Rectal smooth muscle tissue (tissue), 1 donor: Measurements from ENCODE around the gene TBC1D22A.

Experiments
- H3K27ac ChIP-seq: one replicate; pipeline ENCODE4 v1.7.0; 2013; ENCODE audit warnings: low read depth, low read length, inconsistent platforms
- H3K27me3 ChIP-seq: one replicate; pipeline ENCODE4 v1.7.0; 2013; ENCODE audit warnings: low read length; ENCODE audit not compliant: control insufficient read depth, insufficient read depth
- H3K36me3 ChIP-seq: one replicate; pipeline ENCODE4 v1.7.0; 2013; ENCODE audit warnings: low read length; ENCODE audit not compliant: control insufficient read depth, insufficient read depth
- H3K4me1 ChIP-seq: one replicate; pipeline ENCODE4 v1.7.0; 2013; ENCODE audit warnings: low read length; ENCODE audit not compliant: control insufficient read depth, insufficient read depth
- H3K4me3 ChIP-seq: one replicate; pipeline ENCODE4 v1.7.0; 2013; ENCODE audit warnings: low read length
- H3K9ac ChIP-seq: one replicate; pipeline ENCODE4 v1.7.0; 2013; ENCODE audit warnings: low read length

TBC1D22A gene

GRCh38 chr22:47172771-47173534 lies 410.5 kb downstream of the TBC1D22A start:
- H3K9ac ChIP-seq: no peak overlapping the region
- no peak overlapping the region for H3K27ac ChIP-seq
- no peak overlapping the region for H3K4me3 ChIP-seq
- H3K27me3 ChIP-seq: no peaks in the 10 kb centered on the region
- H3K4me1 ChIP-seq: no peaks in the 10 kb centered on the region
- H3K36me3 ChIP-seq: no peaks in the 10 kb centered on the region

- no peak overlapping the region for H3K4me3 ChIP-seq
- H3K9ac ChIP-seq: no peak overlapping the region
- H3K27ac ChIP-seq: no peak overlapping the region
- no peaks in the 10 kb centered on the region for H3K27me3 ChIP-seq
- no peaks in the 10 kb centered on the region for H3K4me1 ChIP-seq
- H3K36me3 ChIP-seq: no peaks in the 10 kb centered on the region
These were observed 411.1 kb downstream of the TBC1D22A start for GRCh38 chr22:47173535-47174021.

GRCh38 chr22:47174096-47174495 lies 411.6 kb downstream of the TBC1D22A start:
- H3K27me3 ChIP-seq: no peaks in the 10 kb centered on the region
- H3K27ac ChIP-seq: no peak overlapping the region
- no peaks in the 10 kb centered on the region for H3K4me1 ChIP-seq
- H3K4me3 ChIP-seq: no peak overlapping the region
- H3K9ac ChIP-seq: no peak overlapping the region
- no peaks in the 10 kb centered on the region for H3K36me3 ChIP-seq

- Histone ChIP-seq H3K4me1 (no peaks in the 10 kb centered on the region), H3K9ac (no peak overlapping the region), H3K36me3 (no peaks in the 10 kb centered on the region), H3K27me3 (no peaks in the 10 kb centered on the region), H3K4me3 (no peak overlapping the region), H3K27ac (no peak overlapping the region)
These were observed 412.2 kb downstream of the TBC1D22A start for GRCh38 chr22:47174671-47175112.

GRCh38 chr22:47175151-47176025 lies 412.9 kb downstream of the TBC1D22A start:
- Histone ChIP-seq H3K4me3 (no peak overlapping the region), H3K36me3 (no peaks in the 10 kb centered on the region), H3K9ac (no peak overlapping the region), H3K27ac (no peak overlapping the region), H3K4me1 (no peaks in the 10 kb centered on the region), H3K27me3 (no peaks in the 10 kb centered on the region)

- Histone ChIP-seq H3K36me3 (no peaks in the 10 kb centered on the region), H3K4me1 (no peaks in the 10 kb centered on the region), H3K27ac (no peak overlapping the region), H3K27me3 (no peaks in the 10 kb centered on the region), H3K9ac (no peak overlapping the region), H3K4me3 (no peak overlapping the region)
These were observed 413.6 kb downstream of the TBC1D22A start for GRCh38 chr22:47176026-47176389.

GRCh38 chr22:47176573-47177333 lies 414.3 kb downstream of the TBC1D22A start:
- Histone ChIP-seq H3K4me1 (no peaks in the 10 kb centered on the region), H3K4me3 (no peak overlapping the region), H3K9ac (no peak overlapping the region), H3K27ac (no peak overlapping the region), H3K36me3 (no peaks in the 10 kb centered on the region), H3K27me3 (no peaks in the 10 kb centered on the region)

- no peak overlapping the region for H3K9ac ChIP-seq
- H3K4me1 ChIP-seq: no peaks in the 10 kb centered on the region
- H3K36me3 ChIP-seq: no peaks in the 10 kb centered on the region
- H3K27me3 ChIP-seq: no peaks in the 10 kb centered on the region
- no peak overlapping the region for H3K4me3 ChIP-seq
- H3K27ac ChIP-seq: no peak overlapping the region
These were observed 414.9 kb downstream of the TBC1D22A start for GRCh38 chr22:47177334-47177815.

- Histone ChIP-seq H3K27me3 (no peaks in the 10 kb centered on the region), H3K36me3 (no peaks in the 10 kb centered on the region), H3K4me3 (no peak overlapping the region)
These were observed 415.9 kb downstream of the TBC1D22A start for GRCh38 chr22:47178339-47178738.

GRCh38 chr22:47180796-47181195 lies 418.3 kb downstream of the TBC1D22A start:
- Histone ChIP-seq H3K4me1 (no peaks in the 10 kb centered on the region), H3K36me3 (no peaks in the 10 kb centered on the region), H3K27me3 (no peaks in the 10 kb centered on the region), H3K9ac (no peak overlapping the region), H3K27ac (no peak overlapping the region), H3K4me3 (no peak overlapping the region)

More at GRCh38 chr22:47178339-47178738, 415.9 kb downstream of the TBC1D22A start:
- no peak overlapping the region for H3K27ac ChIP-seq
- H3K4me1 ChIP-seq: no peaks in the 10 kb centered on the region
- no peak overlapping the region for H3K9ac ChIP-seq

GRCh38 chr22:47187176-47187957 lies 424.9 kb downstream of the TBC1D22A start:
- H3K4me3 ChIP-seq: no peak overlapping the region

More at GRCh38 chr22:47187176-47187957, 424.9 kb downstream of the TBC1D22A start:
- H3K36me3 ChIP-seq: no peaks in the 10 kb centered on the region
- no peaks in the 10 kb centered on the region for H3K4me1 ChIP-seq
- H3K27ac ChIP-seq: no peak overlapping the region
- H3K9ac ChIP-seq: no peak overlapping the region
- H3K27me3 ChIP-seq: no peaks in the 10 kb centered on the region
